Stimulated activated CD4-positive, alpha-beta T cell treated with anti-CD3 and anti-CD28 coated beads, Interleukin-15, amount 100 ng/mL, for 1 hour (primary cell): ENCODE data around the gene CDC42EP2.
A peak's percentile ranks its signal among the peaks of the same experiment; 100 is the strongest.

Experiments used
- DNase-seq, 2 donors: peaks; one replicate each; pipeline ENCODE4 v3.0.0-alpha.2; 2020; ENCODE audit warnings: low read depth in 1 of 2, low spot score in 1 of 2

Gene CDC42EP2

DNA sequence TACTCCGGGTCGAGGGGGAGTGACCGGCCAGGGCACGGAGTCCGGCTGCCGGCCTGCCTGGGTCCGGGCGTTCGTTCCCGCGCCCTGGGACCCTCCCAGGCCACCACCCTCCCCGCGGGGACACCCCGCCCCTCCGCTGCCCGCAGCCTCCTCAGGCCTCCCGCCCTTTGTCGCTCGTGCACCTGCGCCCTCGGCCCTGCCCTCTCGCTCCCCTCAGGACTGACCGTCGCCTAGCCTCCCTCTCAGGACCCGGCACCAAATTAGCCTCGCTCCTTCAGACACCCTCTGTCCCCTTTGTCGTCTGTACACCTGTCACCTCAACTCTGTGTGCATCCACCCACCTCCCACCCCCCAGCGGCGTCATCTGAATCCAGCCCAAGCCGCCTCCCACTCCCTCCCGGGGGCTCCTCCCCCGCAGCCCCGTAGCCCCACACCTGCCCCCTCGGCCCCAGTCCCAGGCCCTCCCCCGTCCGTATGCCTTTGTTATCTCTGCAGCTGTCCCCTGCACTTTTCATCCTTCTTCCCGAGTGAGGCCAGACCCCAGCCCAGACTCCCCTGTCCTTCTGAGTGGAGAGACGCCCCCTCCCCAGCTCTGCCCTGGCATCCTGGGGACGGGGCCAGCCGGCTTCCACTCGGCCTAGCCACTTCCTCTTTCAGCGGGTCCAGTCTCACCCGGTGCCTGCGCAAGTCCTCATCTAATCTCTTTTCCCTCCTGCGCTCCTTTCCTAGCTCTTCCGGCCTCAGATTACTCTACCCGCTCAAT is 40.5 kb downstream of the CDC42EP2 start:
- DNase-seq = peak in 1 of 2 donors; percentile 34

DNA sequence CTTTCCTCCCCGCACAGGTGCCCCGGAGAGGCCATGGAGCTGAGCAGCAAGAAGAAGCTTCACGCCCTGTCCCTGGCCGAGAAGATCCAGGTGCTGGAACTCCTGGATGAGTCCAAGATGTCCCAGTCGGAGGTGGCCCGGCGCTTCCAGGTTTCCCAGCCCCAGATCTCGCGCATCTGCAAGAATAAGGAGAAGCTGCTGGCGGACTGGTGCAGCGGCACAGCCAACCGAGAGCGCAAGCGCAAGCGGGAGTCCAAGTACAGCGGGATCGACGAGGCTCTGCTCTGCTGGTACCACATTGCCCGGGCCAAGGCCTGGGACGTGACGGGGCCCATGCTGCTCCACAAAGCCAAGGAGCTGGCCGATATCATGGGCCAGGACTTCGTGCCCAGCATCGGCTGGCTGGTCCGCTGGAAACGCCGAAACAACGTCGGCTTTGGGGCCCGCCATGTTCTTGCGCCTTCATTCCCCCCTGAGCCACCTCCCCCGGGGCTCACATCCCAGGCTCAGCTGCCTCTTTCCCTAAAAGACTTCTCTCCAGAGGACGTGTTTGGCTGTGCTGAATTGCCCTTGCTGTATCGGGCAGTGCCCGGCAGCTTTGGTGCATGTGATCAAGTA is 41.2 kb downstream of the CDC42EP2 start:
- no peak for DNase-seq

DNA sequence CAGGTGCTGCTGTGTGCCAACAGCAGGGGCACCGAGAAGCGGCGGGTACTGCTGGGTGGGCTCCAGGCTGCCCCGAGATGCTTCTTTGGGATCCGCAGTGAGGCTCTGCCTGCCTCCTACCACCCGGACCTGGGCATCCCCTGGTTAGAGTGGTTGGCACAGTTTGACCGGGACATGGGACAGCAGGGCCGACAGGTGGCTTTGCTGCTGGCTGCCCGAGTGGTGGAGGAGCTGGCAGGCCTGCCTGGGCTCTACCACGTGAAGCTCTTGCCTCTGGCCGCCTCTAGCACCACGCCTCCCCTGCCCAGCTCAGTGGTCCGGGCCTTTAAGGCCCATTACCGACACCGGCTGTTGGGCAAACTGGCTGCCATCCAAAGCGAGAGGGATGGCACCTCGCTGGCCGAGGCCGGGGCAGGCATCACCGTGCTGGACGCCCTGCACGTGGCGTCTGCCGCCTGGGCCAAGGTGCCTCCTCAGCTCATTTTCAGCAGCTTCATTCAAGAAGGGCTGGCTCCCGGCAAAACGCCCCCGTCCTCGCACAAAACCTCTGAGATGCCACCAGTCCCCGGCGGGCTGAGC is 41.8 kb downstream of the CDC42EP2 start:
- DNase-seq = no peak

- no peak for DNase-seq
Observed at GRCh38 chr11:65357856-65358356, 43.2 kb downstream of the CDC42EP2 start.

DNA sequence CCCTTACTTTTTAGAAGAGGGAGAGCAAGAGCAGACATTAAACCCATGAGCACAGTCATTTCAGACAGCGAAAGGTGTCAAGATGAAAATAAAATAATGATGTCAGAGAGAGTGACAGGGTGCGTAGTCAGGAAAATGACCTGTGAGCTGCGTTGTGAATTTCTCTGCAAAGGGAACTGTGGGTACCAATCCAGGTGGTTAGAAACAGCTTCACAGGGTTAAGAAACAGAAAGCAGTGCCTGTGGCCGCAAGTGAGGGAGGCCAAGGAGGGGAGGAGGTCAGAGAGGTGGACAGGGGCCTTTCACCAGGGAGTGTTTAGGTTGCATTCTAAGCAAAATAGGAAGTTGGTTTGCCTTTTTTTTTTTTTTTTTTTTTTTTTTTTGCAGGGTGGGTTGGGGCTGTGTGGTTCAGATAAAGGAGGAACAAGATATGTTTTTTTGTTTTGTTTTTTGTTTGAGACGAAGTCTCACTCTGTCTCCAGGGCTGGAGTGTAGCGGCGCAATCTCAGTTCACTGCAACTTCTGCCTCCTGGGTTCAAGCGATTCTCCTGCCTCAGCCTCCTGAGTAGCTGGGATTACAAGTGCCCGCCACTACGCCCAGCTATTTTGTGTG is 47.8 kb downstream of the CDC42EP2 start:
- no peak for DNase-seq

DNA sequence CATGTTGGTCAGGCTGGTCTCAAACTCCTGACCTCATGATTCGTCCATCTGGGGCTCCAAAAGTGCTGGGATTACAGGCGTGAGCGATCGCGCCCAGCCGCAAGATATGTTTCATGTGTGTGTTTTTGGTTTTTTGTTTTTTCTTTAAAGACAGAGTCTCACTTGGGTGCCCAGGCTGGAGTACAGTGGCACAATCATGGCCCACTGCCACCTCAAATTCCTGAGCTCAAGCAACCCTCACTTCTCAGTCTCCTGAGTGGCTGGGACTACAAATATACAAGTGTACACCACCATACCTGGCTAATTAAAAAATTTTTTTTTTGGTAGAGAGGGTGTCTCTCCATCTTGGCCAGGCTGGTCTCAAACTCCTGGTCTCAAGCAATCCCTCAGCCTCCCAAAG is 48.3 kb downstream of the CDC42EP2 start:
- DNase-seq = no peak

- DNase-seq = no peak
Observed at GRCh38 chr11:65363770-65364169, 49.1 kb downstream of the CDC42EP2 start.

GRCh38 chr11:65366340-65366773 is 51.7 kb downstream of the CDC42EP2 start:
- no peak for DNase-seq

DNA sequence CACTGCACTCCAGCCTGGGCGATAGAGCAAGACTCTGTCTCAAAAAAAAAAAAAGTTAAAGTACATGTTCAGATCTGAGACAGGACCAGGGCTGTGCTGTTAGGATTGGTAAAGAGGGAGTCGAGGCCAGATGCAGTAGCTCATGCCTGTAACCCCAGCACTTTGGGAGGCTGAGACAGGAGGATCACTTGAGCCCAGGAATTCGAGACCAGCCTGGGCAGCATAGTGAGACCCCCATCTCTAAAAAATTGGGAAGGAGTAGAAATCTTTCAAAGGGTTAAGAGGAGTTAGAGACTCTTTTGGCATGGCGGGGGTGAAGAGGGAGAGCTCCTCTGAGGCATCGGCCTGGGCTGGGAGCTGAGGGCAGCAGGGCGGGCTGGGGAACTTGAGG is 56.0 kb downstream of the CDC42EP2 start:
- DNase-seq = no peak
